Measurements from ENCODE around the gene MRC2. TPM values are rescaled to one million over a fixed set of nuclear protein-coding genes. Genes with fewer than 3 reads are reported as not detected.

MRC2 gene
- total RNA-seq, 4 donors from 2014 or later, result 23.3 to 59.8 (median 39.9) TPM

DNA sequence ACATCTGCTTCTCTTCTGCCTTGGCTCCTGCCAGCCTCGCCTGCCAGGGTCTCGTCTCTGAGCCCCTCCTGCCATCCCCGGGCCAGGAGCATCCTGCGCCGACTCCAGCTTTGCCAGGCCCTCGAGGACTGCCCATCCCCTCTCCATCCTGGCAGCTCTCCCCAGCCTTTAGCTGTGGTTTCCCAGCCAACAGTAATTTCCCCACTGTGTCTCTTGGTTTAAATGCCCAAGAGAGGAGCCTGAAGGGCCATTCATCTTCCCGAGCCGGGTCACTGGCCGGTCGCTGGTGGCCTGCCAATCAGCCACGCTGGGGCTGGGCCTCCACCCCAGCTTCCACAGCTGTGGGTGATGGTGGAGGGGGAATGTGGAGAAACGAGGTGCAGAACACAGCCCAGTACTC, 47.8 kb downstream of the MRC2 start:
- peak; percentile 34 for ATAC-seq
- Histone ChIP-seq H3K27ac (peak overlapping the region in 2 of 4 donors; percentile 15 to 31), H3K9me3 (no peaks in the 10 kb centered on the region), H3K36me3 (peaks cover 0 to 3% of the 10 kb centered on the region in 2 donors), H3K27me3 (no peaks in the 10 kb centered on the region), H3K4me1 (peaks cover 0 to 28% (median 0%) of the 10 kb centered on the region in 3 donors), H3K4me3 (no peak overlapping the region)
- TF ChIP-seq POLR2A (IDR thresholded peaks at IDR 0.05), result no peak
- no peak for TF ChIP-seq EP300 (IDR thresholded peaks at IDR 0.05)
- WGBS, 2 donors (ENCODE audit: low coverage in 1 of 2), result 50 to 80% methylated on average over 1 to 2 of the region's 12 CpGs

DNA sequence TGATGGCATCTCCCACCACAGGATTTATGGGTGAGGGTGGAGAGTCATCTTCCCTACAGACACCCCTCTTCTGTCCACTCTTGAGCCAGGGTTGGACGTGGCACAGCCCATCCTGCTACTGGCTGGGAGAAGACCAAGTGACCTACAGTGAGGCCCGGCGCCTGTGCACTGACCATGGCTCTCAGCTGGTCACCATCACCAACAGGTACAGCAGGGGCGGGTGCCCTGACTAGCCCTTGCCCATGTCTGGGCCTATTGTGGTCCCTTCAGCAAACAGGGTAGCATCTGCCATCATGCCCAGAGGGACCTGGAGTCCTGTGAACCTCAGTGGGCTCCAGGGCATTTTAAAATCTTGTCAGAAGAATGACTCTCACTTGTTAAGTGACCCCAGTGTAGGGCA, 48.2 kb downstream of the MRC2 start:
- Histone ChIP-seq H3K4me1 (peaks cover 0 to 28% (median 0%) of the 10 kb centered on the region in 3 donors), H3K36me3 (peaks cover 0 to 7% of the 10 kb centered on the region in 2 donors), H3K27ac (no peak overlapping the region), H3K4me3 (no peak overlapping the region), H3K27me3 (no peaks in the 10 kb centered on the region), H3K9me3 (no peaks in the 10 kb centered on the region)
- WGBS, 2 donors (ENCODE audit: low coverage in 1 of 2), result 83% methylated on average over 1 of the region's 4 CpGs; no CpG with 5 or more reads in 1 of the 2 donors
- TF ChIP-seq POLR2AphosphoS5 (IDR thresholded peaks at IDR 0.05), result no peak
- TF ChIP-seq, protein P1, sequence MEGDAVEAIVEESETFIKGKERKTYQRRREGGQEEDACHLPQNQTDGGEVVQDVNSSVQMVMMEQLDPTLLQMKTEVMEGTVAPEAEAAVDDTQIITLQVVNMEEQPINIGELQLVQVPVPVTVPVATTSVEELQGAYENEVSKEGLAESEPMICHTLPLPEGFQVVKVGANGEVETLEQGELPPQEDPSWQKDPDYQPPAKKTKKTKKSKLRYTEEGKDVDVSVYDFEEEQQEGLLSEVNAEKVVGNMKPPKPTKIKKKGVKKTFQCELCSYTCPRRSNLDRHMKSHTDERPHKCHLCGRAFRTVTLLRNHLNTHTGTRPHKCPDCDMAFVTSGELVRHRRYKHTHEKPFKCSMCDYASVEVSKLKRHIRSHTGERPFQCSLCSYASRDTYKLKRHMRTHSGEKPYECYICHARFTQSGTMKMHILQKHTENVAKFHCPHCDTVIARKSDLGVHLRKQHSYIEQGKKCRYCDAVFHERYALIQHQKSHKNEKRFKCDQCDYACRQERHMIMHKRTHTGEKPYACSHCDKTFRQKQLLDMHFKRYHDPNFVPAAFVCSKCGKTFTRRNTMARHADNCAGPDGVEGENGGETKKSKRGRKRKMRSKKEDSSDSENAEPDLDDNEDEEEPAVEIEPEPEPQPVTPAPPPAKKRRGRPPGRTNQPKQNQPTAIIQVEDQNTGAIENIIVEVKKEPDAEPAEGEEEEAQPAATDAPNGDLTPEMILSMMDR (IDR thresholded peaks at IDR 0.05), result no peak
- peak; percentile 11 for ATAC-seq

DNA sequence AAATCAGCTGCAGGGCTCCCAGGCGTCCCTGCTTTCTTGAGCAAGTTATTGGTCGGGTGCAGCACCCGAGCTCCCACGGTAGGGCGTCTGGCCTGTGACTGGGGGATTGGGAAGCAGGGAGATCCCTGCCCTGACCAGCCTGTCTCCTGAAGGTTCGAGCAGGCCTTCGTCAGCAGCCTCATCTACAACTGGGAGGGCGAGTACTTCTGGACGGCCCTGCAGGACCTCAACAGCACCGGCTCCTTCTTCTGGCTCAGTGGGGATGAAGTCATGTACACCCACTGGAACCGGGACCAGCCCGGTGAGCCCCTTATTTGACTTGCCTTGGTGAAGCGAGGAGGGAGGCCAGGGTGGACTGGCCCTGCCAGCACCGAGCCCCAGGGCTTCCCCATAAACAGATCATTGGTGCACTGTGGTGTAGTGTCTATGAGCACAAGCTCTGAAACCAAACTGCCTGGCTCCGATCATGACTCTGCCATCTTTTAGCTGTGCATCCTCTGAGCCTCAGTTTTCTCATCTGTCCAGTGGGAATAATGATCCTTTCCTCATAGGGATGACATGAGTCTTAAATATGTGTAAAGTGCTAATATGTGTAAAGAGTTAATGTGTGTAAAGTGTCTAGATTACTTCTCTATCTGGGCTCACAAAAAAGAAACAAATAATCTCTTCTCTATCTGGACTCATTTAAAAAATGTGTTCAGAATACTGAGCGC, 48.9 kb downstream of the MRC2 start:
- no peak for ATAC-seq
- TF ChIP-seq EP300 (IDR thresholded peaks at IDR 0.05), result no peak
- TF ChIP-seq POLR2A (IDR thresholded peaks at IDR 0.05), result no peak
- no peak for TF ChIP-seq POLR2AphosphoS5 (IDR thresholded peaks at IDR 0.05)
- TF ChIP-seq, protein P1 (IDR thresholded peaks at IDR 0.05), result no peak
- Histone ChIP-seq H3K36me3 (peaks cover 0 to 10% of the 10 kb centered on the region in 2 donors), H3K4me1 (peaks cover 0 to 28% (median 0%) of the 10 kb centered on the region in 3 donors), H3K4me3 (no peak overlapping the region), H3K27me3 (no peaks in the 10 kb centered on the region), H3K9me3 (no peaks in the 10 kb centered on the region), H3K27ac (no peak overlapping the region)
- WGBS, 2 donors (ENCODE audit: low coverage in 1 of 2), result 91 to 97% methylated on average over 6 to 7 of the region's 16 CpGs

DNA sequence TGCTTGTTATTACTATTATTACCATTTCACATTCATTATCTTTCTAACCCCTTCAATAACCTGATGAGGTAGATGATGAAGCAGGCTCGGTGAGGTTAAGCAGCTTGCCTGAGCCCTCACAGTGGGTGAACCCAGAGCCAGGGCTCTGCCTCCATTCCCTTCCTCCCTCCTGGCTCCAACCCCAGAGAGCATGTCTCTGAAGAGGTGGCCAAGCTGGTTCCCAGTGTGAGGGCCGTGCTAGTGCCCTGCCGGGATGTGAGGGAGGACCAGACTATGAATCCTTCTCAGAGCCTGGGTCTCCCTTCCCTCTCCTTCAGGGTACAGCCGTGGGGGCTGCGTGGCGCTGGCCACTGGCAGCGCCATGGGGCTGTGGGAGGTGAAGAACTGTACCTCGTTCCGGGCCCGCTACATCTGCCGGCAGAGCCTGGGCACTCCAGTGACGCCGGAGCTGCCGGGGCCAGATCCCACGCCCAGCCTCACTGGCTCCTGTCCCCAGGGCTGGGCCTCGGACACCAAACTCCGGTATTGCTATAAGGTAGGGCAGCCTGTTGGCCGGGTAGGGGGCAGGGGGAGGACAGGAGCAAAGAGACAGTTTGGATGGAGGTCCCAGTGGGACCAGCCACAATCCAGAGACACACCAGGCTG, 49.6 kb downstream of the MRC2 start:
- Histone ChIP-seq H3K9me3 (no peaks in the 10 kb centered on the region), H3K27ac (no peak overlapping the region), H3K4me1 (peaks cover 0 to 24% (median 0%) of the 10 kb centered on the region in 3 donors), H3K4me3 (no peak overlapping the region), H3K27me3 (no peaks in the 10 kb centered on the region), H3K36me3 (peaks cover 0 to 10% of the 10 kb centered on the region in 2 donors)
- TF ChIP-seq EP300 (IDR thresholded peaks at IDR 0.05), result no peak
- ATAC-seq, result no peak
- WGBS, 2 donors (ENCODE audit: low coverage in 1 of 2), result 83% methylated on average over 1 of the region's 18 CpGs; no CpG with 5 or more reads in 1 of the 2 donors

DNA sequence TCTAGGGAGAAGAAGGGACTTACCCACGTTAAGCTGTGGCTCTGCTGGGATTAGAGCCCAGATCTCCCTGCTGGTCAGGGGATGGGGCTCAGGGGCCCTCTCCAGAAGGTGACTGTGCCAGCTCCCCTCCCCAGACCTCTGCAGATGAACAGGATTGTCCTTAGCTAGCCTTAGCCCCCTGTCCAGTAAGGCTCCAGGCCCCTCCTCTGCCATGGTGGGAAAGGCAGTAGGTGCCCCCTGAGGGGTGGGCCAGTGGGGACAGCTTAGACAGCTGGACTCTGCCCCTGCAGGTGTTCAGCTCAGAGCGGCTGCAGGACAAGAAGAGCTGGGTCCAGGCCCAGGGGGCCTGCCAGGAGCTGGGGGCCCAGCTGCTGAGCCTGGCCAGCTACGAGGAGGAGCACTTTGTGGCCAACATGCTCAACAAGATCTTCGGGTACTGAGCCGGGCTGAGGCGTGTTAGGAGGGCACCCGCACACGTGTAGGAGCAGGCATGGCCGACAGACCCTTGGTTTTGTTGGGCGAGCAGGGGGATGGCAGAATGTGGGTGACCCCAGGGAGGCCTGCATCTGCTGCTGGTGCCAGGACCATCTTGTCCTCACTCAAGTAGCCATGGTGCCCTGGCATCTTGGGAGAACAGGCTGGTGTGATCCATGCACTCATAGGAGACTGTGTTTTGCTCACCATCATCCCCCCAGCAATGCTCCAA, 50.9 kb downstream of the MRC2 start:
- Histone ChIP-seq H3K4me1 (peaks cover 0 to 22% (median 0%) of the 10 kb centered on the region in 3 donors), H3K27me3 (no peaks in the 10 kb centered on the region), H3K9me3 (no peaks in the 10 kb centered on the region), H3K27ac (no peak overlapping the region), H3K36me3 (peaks cover 0 to 10% of the 10 kb centered on the region in 2 donors), H3K4me3 (no peak overlapping the region)
- 86% methylated on average over 1 of the region's 10 CpGs; no CpG with 5 or more reads in 1 of the 2 donors for WGBS, 2 donors (ENCODE audit: low coverage in 1 of 2)
- ATAC-seq, result no peak
- no peak for TF ChIP-seq POLR2A (IDR thresholded peaks at IDR 0.05)
- TF ChIP-seq EP300 (IDR thresholded peaks at IDR 0.05), result no peak
- no peak for TF ChIP-seq POLR2AphosphoS5 (IDR thresholded peaks at IDR 0.05)
- TF ChIP-seq, protein P1 (IDR thresholded peaks at IDR 0.05), result no peak

All from gastroesophageal sphincter (tissue), 4 donors.